GM12878 (cell line): ENCODE results near the gene SPCS3.

ENCODE experiments used
- BCLAF1 ChIP-seq: fragments of 450-650 bp; IDR thresholded peaks from 2 replicates; pipeline ENCODE4 v1.6.1; 2017; ENCODE audit warnings: antibody characterized with exemption, mild to moderate bottlenecking, moderate library complexity
- CTCF ChIP-seq, 3 experiments: IDR thresholded peaks in 2 of 3; conservative IDR thresholded peaks in 1 of 3; 2 replicates each; pipeline ENCODE4 v1.5.1; 2011; ENCODE audit warnings: low read depth in 3 of 3, low read length in 3 of 3, mild to moderate bottlenecking in 3 of 3, control low read depth in 2 of 3, moderate library complexity in 2 of 3, inconsistent platforms in 1 of 3, mixed read lengths in 1 of 3; ENCODE audit not compliant: control insufficient read depth in 2 of 3, insufficient read depth in 1 of 3; ENCODE audit errors: extremely low read depth in 1 of 3
- EP300 ChIP-seq, 2 experiments: fragments of 150-350 bp in 1 of 2; IDR thresholded peaks; 2 replicates each; pipeline ENCODE4 v1.6.1; 2011 to 2012; ENCODE audit warnings: low read depth in 2 of 2, low read length in 2 of 2, borderline replicate concordance in 1 of 2, improper control_type of control experiment in 1 of 2, inconsistent platforms in 1 of 2; ENCODE audit not compliant: control insufficient read depth in 1 of 2
- EZH2 ChIP-seq: IDR thresholded peaks from 2 replicates; pipeline ENCODE4 v1.6.1; 2012; ENCODE audit warnings: low read depth, mild to moderate bottlenecking, control low read depth, inconsistent platforms, low read length, borderline replicate concordance; ENCODE audit not compliant: control insufficient read depth
- POLR2AphosphoS2 ChIP-seq: IDR thresholded peaks from 2 replicates; pipeline ENCODE4 v1.6.1; 2011; ENCODE audit warnings: low read depth, mild to moderate bottlenecking, low read length, improper control_type of control experiment, moderate library complexity
- PRDM15 ChIP-seq: fragments of 450-650 bp; formaldehyde crosslinking; IDR thresholded peaks from 2 replicates; pipeline ENCODE4 v1.4.0; 2020; ENCODE audit warnings: mild to moderate bottlenecking, moderate library complexity
- RAD21 ChIP-seq: IDR thresholded peaks from 2 replicates; pipeline ENCODE4 v1.6.1; 2011; ENCODE audit warnings: mild to moderate bottlenecking, low read depth, low read length, moderate library complexity; ENCODE audit not compliant: insufficient read depth
- REST ChIP-seq: IDR thresholded peaks from 2 replicates; pipeline ENCODE4 v1.6.1; 2012; ENCODE audit warnings: mild to moderate bottlenecking, low read depth, low read length
- SMAD1 ChIP-seq: fragments of 450-650 bp; IDR thresholded peaks from 2 replicates; pipeline ENCODE4 v1.6.1; 2018; ENCODE audit warnings: mild to moderate bottlenecking, low read depth; ENCODE audit not compliant: partially characterized antibody
- SMC3 ChIP-seq: IDR thresholded peaks from 2 replicates; pipeline ENCODE4 v1.6.1; 2011; ENCODE audit warnings: low read length, improper control_type of control experiment, borderline replicate concordance

- TF ChIP-seq BCLAF1 = no peak
- TF ChIP-seq CTCF (IDR thresholded peaks at IDR 0.05 in 2 of 3, conservative IDR thresholded peaks at IDR 0.05 in 1 of 3; ENCODE audit: control insufficient read depth in 2 of 3, extremely low read depth in 1 of 3, insufficient read depth in 1 of 3, low read depth in 3 of 3, low read length in 3 of 3) = peak; percentile 35 to 49 (median 46); a peak in 4 of 6 replicates
- TF ChIP-seq POLR2AphosphoS2 = no peak
- TF ChIP-seq SMC3 = peak; percentile 33; the same call in 1 of the 2 replicates
- no peak for TF ChIP-seq EP300 (IDR thresholded peaks at IDR 0.05; ENCODE audit: borderline replicate concordance in 1 of 2, control insufficient read depth in 1 of 2, low read depth in 2 of 2, low read length in 2 of 2)
- no peak for TF ChIP-seq EZH2
- TF ChIP-seq PRDM15 (CRISPR knock-in tag) = no peak
- TF ChIP-seq REST = no peak
- TF ChIP-seq RAD21 = peak; percentile 52; the same call in 1 of the 2 replicates
- TF ChIP-seq SMAD1 = no peak
These were observed 56.4 kb downstream of the SPCS3 start for GRCh38 chr4:176376032-176376614.
